A204.1 (cell line): ENCODE results near the gene TWNK.

ENCODE experiments used
- FAIRE-seq: peaks from 2 replicates; lab custom pipeline; 2012; peaks lifted over from hg19 to GRCh38; lab: Jason Lieb, UNC

Gene TWNK

GRCh38 chr10:101011517-101012423, 24.4 kb downstream of the TWNK start:
- no peak for FAIRE-seq

GRCh38 chr10:101012525-101013364, 25.4 kb downstream of the TWNK start:
- peak; percentile 16 for FAIRE-seq

- FAIRE-seq: no peak
Measured at GRCh38 chr10:101013365-101013825, 26.1 kb downstream of the TWNK start.

GRCh38 chr10:101014230-101014884, 27.0 kb downstream of the TWNK start:
- no peak for FAIRE-seq

- no peak for FAIRE-seq
Measured at GRCh38 chr10:101014966-101015581, 27.7 kb downstream of the TWNK start.

GRCh38 chr10:101015582-101015973, 28.2 kb downstream of the TWNK start:
- no peak for FAIRE-seq

GRCh38 chr10:101016814-101017213, 29.5 kb downstream of the TWNK start:
- no peak for FAIRE-seq

- FAIRE-seq: no peak
Measured at GRCh38 chr10:101018118-101018599, 30.8 kb downstream of the TWNK start.

- FAIRE-seq: no peak
Measured at GRCh38 chr10:101018600-101019439, 31.5 kb downstream of the TWNK start.

- no peak for FAIRE-seq
Measured at GRCh38 chr10:101019440-101019703, 32.0 kb downstream of the TWNK start.

- FAIRE-seq: no peak
Measured at GRCh38 chr10:101020427-101021075, 33.2 kb downstream of the TWNK start.

GRCh38 chr10:101021239-101021638, 33.9 kb downstream of the TWNK start:
- FAIRE-seq: no peak

- FAIRE-seq: no peak
Measured at GRCh38 chr10:101021692-101022251, 34.4 kb downstream of the TWNK start.

- FAIRE-seq: no peak
Measured at GRCh38 chr10:101022967-101023705, 35.8 kb downstream of the TWNK start.

- FAIRE-seq: no peak
Measured at GRCh38 chr10:101027106-101027720, 39.9 kb downstream of the TWNK start.

- FAIRE-seq: no peak
Measured at GRCh38 chr10:101028446-101029337, 41.3 kb downstream of the TWNK start.

GRCh38 chr10:101029520-101030295, 42.4 kb downstream of the TWNK start:
- no peak for FAIRE-seq
